Measurements from ENCODE around the gene SMARCA2.

The SMARCA2 gene

GRCh38 chr9:2213830-2214468 is 198.8 kb downstream of the SMARCA2 start:
- TF ChIP-seq, protein P1, sequence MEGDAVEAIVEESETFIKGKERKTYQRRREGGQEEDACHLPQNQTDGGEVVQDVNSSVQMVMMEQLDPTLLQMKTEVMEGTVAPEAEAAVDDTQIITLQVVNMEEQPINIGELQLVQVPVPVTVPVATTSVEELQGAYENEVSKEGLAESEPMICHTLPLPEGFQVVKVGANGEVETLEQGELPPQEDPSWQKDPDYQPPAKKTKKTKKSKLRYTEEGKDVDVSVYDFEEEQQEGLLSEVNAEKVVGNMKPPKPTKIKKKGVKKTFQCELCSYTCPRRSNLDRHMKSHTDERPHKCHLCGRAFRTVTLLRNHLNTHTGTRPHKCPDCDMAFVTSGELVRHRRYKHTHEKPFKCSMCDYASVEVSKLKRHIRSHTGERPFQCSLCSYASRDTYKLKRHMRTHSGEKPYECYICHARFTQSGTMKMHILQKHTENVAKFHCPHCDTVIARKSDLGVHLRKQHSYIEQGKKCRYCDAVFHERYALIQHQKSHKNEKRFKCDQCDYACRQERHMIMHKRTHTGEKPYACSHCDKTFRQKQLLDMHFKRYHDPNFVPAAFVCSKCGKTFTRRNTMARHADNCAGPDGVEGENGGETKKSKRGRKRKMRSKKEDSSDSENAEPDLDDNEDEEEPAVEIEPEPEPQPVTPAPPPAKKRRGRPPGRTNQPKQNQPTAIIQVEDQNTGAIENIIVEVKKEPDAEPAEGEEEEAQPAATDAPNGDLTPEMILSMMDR (IDR thresholded peaks at IDR 0.05) = no peak

DNA sequence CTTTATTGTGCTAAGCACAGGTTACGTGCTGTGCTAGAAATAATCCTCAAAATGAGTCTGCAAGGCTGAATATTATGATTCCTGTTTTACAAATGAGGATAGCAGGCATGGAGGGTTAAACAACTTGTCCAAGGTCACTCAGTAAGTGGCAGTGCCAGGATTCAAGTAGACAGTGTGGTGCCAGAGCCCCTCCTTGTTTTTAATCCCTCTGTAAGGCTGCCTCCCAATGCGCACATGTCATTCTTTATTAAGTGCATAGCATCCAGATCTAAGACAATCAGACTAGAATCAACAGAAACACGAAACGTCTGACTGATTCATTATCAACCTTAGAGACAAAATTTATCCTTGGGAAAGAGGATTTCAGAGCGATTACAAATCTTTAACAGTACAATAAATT is 199.6 kb downstream of the SMARCA2 start:
- TF ChIP-seq, protein P1 (IDR thresholded peaks at IDR 0.05) = no peak

DNA sequence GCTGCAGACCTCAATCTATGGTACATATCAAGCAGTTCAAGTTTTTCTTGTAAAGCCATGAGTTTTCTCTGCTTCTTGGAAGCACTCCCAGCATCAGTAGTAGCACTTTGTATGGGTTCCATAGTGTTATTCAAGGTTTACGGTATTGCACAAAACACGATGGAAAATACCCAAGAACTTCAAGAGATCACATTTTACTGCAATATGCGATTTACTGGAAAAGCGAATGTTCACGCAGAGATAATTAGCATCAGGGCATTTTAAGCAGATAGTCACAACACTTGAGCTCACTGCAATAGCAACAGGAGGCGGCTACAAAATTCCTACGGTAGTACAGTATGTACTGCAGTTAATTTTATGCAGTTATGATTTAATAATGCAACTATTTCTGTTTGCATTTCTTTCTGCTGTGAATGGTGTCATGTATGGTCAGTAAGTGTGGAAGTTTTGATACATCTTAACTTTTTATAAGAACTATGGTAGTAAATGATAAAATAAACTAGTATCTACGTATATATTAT is 200.8 kb downstream of the SMARCA2 start:
- TF ChIP-seq, protein P1 (IDR thresholded peaks at IDR 0.05) = no peak

DNA sequence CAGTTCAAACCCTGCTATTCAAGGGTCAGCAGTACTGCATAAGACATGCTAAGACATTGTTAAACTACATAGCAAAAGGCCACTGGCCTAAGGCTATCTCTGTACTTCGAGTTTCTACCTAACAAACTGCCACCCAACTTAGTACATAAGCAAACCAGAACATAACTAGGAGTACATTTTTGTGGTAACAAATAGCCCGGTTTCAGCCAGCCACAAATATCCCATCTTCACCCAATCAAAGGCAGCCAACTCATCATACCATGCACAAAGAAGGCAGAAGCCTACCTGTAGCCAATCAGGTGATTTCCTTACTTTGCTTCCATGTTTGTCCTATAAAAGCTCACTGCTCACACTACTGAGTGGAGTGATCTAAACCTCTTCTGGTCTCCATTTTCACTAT is 201.4 kb downstream of the SMARCA2 start:
- TF ChIP-seq, protein P1 (IDR thresholded peaks at IDR 0.05) = no peak

DNA sequence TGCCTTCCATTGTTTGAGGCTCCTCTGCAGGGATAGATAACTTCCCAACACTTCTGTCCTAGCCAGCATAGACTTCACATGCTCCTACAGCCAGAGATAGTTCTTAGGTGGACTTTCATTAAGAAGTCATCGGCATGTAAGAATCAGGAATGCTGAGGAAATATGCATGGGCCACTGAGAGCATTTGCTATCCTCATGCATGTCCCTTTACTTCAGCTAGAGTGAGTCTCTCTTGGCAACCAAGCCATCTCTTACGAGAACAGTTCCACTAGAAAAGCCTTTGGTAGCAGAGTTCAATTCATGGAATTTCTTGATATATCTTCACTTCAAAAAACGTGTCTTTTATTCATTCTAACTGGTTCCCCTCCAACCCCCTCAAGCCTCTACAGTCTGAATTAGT is 202.4 kb downstream of the SMARCA2 start:
- TF ChIP-seq, protein P1 (IDR thresholded peaks at IDR 0.05) = no peak

- TF ChIP-seq, protein P1 (IDR thresholded peaks at IDR 0.05) = no peak
Observed at GRCh38 chr9:2220036-2220435, 204.9 kb downstream of the SMARCA2 start.

DNA sequence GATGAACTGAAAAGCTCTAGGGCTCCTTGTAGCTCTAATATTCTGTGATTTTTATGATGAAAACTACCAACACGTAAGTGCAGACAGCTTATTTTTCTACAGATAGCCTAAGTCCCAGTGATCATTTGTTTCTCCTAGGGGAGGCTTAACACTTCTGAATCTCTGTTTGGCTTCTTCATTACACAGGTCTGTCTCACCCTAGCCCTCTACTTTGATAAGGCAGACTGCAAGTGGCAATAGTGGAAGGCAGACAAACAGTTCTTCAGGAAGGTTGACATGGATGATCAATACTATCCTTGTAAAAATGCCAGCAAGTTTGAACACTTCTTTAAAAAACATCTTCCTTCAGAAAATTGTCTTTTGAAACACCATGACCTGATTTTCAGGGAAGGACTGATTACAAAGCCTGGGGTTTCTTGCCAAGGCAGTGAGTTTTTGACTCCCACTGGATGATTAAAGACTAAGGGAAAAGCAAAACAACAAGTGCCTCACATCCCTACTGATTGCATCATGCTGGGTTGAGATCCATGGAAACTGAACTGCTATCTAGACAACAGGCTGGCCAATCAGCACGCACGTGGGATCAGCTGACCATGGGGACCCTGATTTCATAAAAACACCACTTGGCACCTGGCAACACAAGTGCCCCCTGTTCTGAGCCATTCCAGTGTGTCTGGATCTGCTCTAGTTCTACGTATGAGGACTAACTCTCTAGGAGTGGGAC is 212.2 kb downstream of the SMARCA2 start:
- TF ChIP-seq, protein P1 (IDR thresholded peaks at IDR 0.05) = no peak
